Neuronal stem cell (in vitro differentiated cells): ENCODE measurements around the gene DCT.
A peak's percentile ranks its signal among the peaks of the same experiment; 100 is the strongest.

Experiments
- DNase-seq: peaks from one replicate; pipeline ENCODE4 v3.0.0-alpha.2; 2013; ENCODE audit warnings: low spot score
- H2AFZ ChIP-seq: one replicate; pipeline ENCODE4 v1.6.1; 2013; ENCODE audit warnings: mild to moderate bottlenecking, low read length, inconsistent platforms
- H2AK5ac ChIP-seq: 2 replicates; pipeline ENCODE4 v1.6.1; 2013; ENCODE audit warnings: low read depth, mild to moderate bottlenecking, inconsistent platforms, low read length, moderate library complexity, mixed read lengths
- H2BK120ac ChIP-seq: 2 replicates; pipeline ENCODE4 v1.6.1; 2013; ENCODE audit warnings: low read depth, mild to moderate bottlenecking, inconsistent platforms, low read length, moderate library complexity, mixed read lengths
- H2BK12ac ChIP-seq: one replicate; pipeline ENCODE4 v1.6.1; 2013; ENCODE audit warnings: low read length, inconsistent platforms
- H2BK15ac ChIP-seq: 2 replicates; pipeline ENCODE4 v1.6.1; 2013; ENCODE audit warnings: mild to moderate bottlenecking, low read length, inconsistent platforms, mixed read lengths
- H2BK5ac ChIP-seq: one replicate; pipeline ENCODE4 v1.6.1; 2013; ENCODE audit warnings: inconsistent platforms, mild to moderate bottlenecking, low read length, moderate library complexity
- H3K14ac ChIP-seq: one replicate; pipeline ENCODE4 v1.6.1; 2013; ENCODE audit warnings: low read length, inconsistent platforms
- H3K18ac ChIP-seq: 2 replicates; pipeline ENCODE4 v1.6.1; 2013; ENCODE audit warnings: low read length, inconsistent platforms
- H3K23ac ChIP-seq: 2 replicates; pipeline ENCODE4 v1.6.1; 2013; ENCODE audit warnings: low read depth, mild to moderate bottlenecking, mixed read lengths, low read length, inconsistent platforms; ENCODE audit not compliant: poor library complexity
- H3K27ac ChIP-seq: replicated peaks from 3 replicates; pipeline ENCODE4 v1.5.1; 2013; ENCODE audit warnings: low read length, inconsistent platforms
- H3K27me3 ChIP-seq, 3 experiments: 2 replicates each; pipeline ENCODE4 v1.6.1; 2013; ENCODE audit warnings: low read length in 3 of 3, mild to moderate bottlenecking in 2 of 3, inconsistent platforms in 1 of 3, low read depth in 1 of 3, mixed read lengths in 1 of 3, moderate library complexity in 1 of 3; ENCODE audit not compliant: control insufficient read depth in 3 of 3, insufficient read depth in 3 of 3
- H3K36me3 ChIP-seq, 2 donors: replicated peaks in 1 of 2; 2 replicates each; pipeline ENCODE4 v1.6.1; 2013; ENCODE audit warnings: low read length in 2 of 2; ENCODE audit not compliant: control insufficient read depth in 2 of 2, insufficient read depth in 2 of 2
- H3K4ac ChIP-seq: 2 replicates; pipeline ENCODE4 v1.6.1; 2013; ENCODE audit warnings: inconsistent platforms, mild to moderate bottlenecking, low read length, moderate library complexity
- H3K4me1 ChIP-seq, 2 donors: 1 replicate in 1 of 2; 2 replicates in 1 of 2; pipeline ENCODE4 v1.6.1; 2013; ENCODE audit warnings: low read length in 2 of 2, low read depth in 1 of 2; ENCODE audit not compliant: control insufficient read depth in 2 of 2, insufficient read depth in 1 of 2
- H3K4me2 ChIP-seq: one replicate; pipeline ENCODE4 v1.6.1; 2013; ENCODE audit warnings: mild to moderate bottlenecking, low read length, inconsistent platforms; ENCODE audit not compliant: insufficient read depth, poor library complexity, severe bottlenecking
- H3K4me3 ChIP-seq, 2 donors: 2 replicates each; pipeline ENCODE4 v1.5.1; 2013; ENCODE audit warnings: low read length in 2 of 2, mild to moderate bottlenecking in 2 of 2, inconsistent platforms in 1 of 2, moderate library complexity in 1 of 2
- H3K79me1 ChIP-seq: one replicate; pipeline ENCODE4 v1.6.1; 2013; ENCODE audit warnings: low read depth, mild to moderate bottlenecking, inconsistent platforms, low read length, moderate library complexity
- H3K9ac ChIP-seq: one replicate; pipeline ENCODE4 v1.6.1; 2013; ENCODE audit warnings: mild to moderate bottlenecking, low read depth, low read length, inconsistent platforms; ENCODE audit not compliant: poor library complexity
- H3K9me3 ChIP-seq, 2 donors: replicated peaks in 1 of 2; 2 replicates each; pipeline versions ENCODE3 to v1.6.1; 2013; ENCODE audit warnings: low read length in 2 of 2, mild to moderate bottlenecking in 2 of 2, inconsistent platforms in 1 of 2, low read depth in 1 of 2, mixed read lengths in 1 of 2, moderate library complexity in 1 of 2; ENCODE audit not compliant: control insufficient read depth in 2 of 2, insufficient read depth in 1 of 2
- H4K8ac ChIP-seq: one replicate; pipeline ENCODE4 v1.6.1; 2013; ENCODE audit warnings: low read depth, mild to moderate bottlenecking, inconsistent platforms, low read length, moderate library complexity
- H4K91ac ChIP-seq: one replicate; pipeline ENCODE4 v1.6.1; 2013; ENCODE audit warnings: low read length, low read depth, mild to moderate bottlenecking, inconsistent platforms; ENCODE audit not compliant: poor library complexity
- WGBS, 2 donors: extraction: QIAGEN DNeasy Blood & Tissue Kit; methylation state at CpG; one replicate each; pipeline ENCODE4 v1.1.7; 2013; ENCODE audit warnings: missing lambda C conversion rate in 2 of 2, mixed read lengths in 1 of 2; ENCODE audit not compliant: insufficient read length in 2 of 2, insufficient replicate concordance in 1 of 2; ENCODE audit errors: extremely low coverage in 2 of 2; 5-methylcytosine and 5-hydroxymethylcytosine counted together

Gene DCT

GRCh38 chr13:94419925-94420305, 59.6 kb downstream of the DCT start:
- Histone ChIP-seq H3K4me1 (peaks cover 0 to 4% of the 10 kb centered on the region in 2 donors), H3K14ac (no peak overlapping the region), H3K27me3 (no peaks in the 10 kb centered on the region), H2AK5ac (no peak overlapping the region), H2AFZ (no peak overlapping the region), H2BK120ac (no peak overlapping the region), H3K4me2 (no peak overlapping the region), H3K9ac (no peak overlapping the region), H3K79me1 (no peaks in the 10 kb centered on the region), H3K4me3 (no peak overlapping the region), H3K27ac (no peak overlapping the region), H3K23ac (no peak overlapping the region), H2BK5ac (no peak overlapping the region), H3K18ac (no peak overlapping the region), H4K91ac (no peak overlapping the region), H3K4ac (no peak overlapping the region), H3K9me3 (peaks cover 3 to 4% of the 10 kb centered on the region in 2 donors), H3K36me3 (no peaks in the 10 kb centered on the region), H2BK15ac (no peak overlapping the region), H2BK12ac (no peak overlapping the region), H4K8ac (no peak overlapping the region)
- DNase-seq = no peak
- WGBS, 2 donors = no CpG with 5 or more reads among the region's 1 CpG

GRCh38 chr13:94419304-94419924, 60.1 kb downstream of the DCT start:
- no peak overlapping the region for H3K27ac ChIP-seq
- no peak overlapping the region for H3K18ac ChIP-seq
- peaks cover 3 to 4% of the 10 kb centered on the region in 2 donors for H3K9me3 ChIP-seq
- H3K4me3 ChIP-seq = no peak overlapping the region
- H3K36me3 ChIP-seq = no peaks in the 10 kb centered on the region
- H2AK5ac ChIP-seq = no peak overlapping the region
- DNase-seq = no peak
- H4K8ac ChIP-seq = no peak overlapping the region
- H2BK12ac ChIP-seq = no peak overlapping the region
- WGBS, 2 donors = no CpG with 5 or more reads among the region's 1 CpG
- peaks cover 0 to 4% of the 10 kb centered on the region in 2 donors for H3K4me1 ChIP-seq
- H3K4ac ChIP-seq = no peak overlapping the region
- no peaks in the 10 kb centered on the region for H3K27me3 ChIP-seq
- no peak overlapping the region for H3K14ac ChIP-seq
- no peaks in the 10 kb centered on the region for H3K79me1 ChIP-seq
- no peak overlapping the region for H3K9ac ChIP-seq
- no peak overlapping the region for H2BK15ac ChIP-seq
- no peak overlapping the region for H3K4me2 ChIP-seq
- no peak overlapping the region for H2BK5ac ChIP-seq
- no peak overlapping the region for H2BK120ac ChIP-seq
- H4K91ac ChIP-seq = no peak overlapping the region
- H2AFZ ChIP-seq = no peak overlapping the region
- no peak overlapping the region for H3K23ac ChIP-seq

GRCh38 chr13:94417294-94417693, 62.2 kb downstream of the DCT start:
- H3K36me3 ChIP-seq = no peaks in the 10 kb centered on the region
- H2AFZ ChIP-seq = no peak overlapping the region
- no peaks in the 10 kb centered on the region for H3K79me1 ChIP-seq
- DNase-seq = no peak
- H2AK5ac ChIP-seq = no peak overlapping the region
- H4K8ac ChIP-seq = no peak overlapping the region
- no peak overlapping the region for H3K14ac ChIP-seq
- no peak overlapping the region for H4K91ac ChIP-seq
- H3K27ac ChIP-seq = no peak overlapping the region
- no peak overlapping the region for H2BK120ac ChIP-seq
- H3K23ac ChIP-seq = no peak overlapping the region
- peaks cover 0 to 4% of the 10 kb centered on the region in 2 donors for H3K4me1 ChIP-seq
- no peak overlapping the region for H3K4me3 ChIP-seq
- no peaks in the 10 kb centered on the region for H3K27me3 ChIP-seq
- no peak overlapping the region for H3K4me2 ChIP-seq
- H2BK12ac ChIP-seq = no peak overlapping the region
- H3K9me3 ChIP-seq = peaks cover 3 to 4% of the 10 kb centered on the region in 2 donors
- no peak overlapping the region for H3K9ac ChIP-seq
- H2BK15ac ChIP-seq = no peak overlapping the region
- no peak overlapping the region for H3K4ac ChIP-seq
- H3K18ac ChIP-seq = no peak overlapping the region
- H2BK5ac ChIP-seq = no peak overlapping the region

- H2AFZ ChIP-seq = no peak overlapping the region
- H2BK5ac ChIP-seq = no peak overlapping the region
- no peak overlapping the region for H3K23ac ChIP-seq
- no peak overlapping the region for H4K91ac ChIP-seq
- no peak overlapping the region for H3K9ac ChIP-seq
- no peak overlapping the region for H2BK15ac ChIP-seq
- H3K4me2 ChIP-seq = no peak overlapping the region
- peak; percentile 40 for DNase-seq
- H3K4ac ChIP-seq = no peak overlapping the region
- no peak overlapping the region for H4K8ac ChIP-seq
- H3K14ac ChIP-seq = no peak overlapping the region
- H3K36me3 ChIP-seq = no peaks in the 10 kb centered on the region
- H3K79me1 ChIP-seq = no peaks in the 10 kb centered on the region
- WGBS, 2 donors = no CpG with 5 or more reads among the region's 7 CpGs
- no peak overlapping the region for H3K4me3 ChIP-seq
- no peak overlapping the region for H2BK12ac ChIP-seq
- H2BK120ac ChIP-seq = no peak overlapping the region
- H2AK5ac ChIP-seq = no peak overlapping the region
- no peaks in the 10 kb centered on the region for H3K27me3 ChIP-seq
- no peak overlapping the region for H3K27ac ChIP-seq
- peaks cover 0 to 4% of the 10 kb centered on the region in 2 donors for H3K4me1 ChIP-seq
- H3K9me3 ChIP-seq = peaks cover 3 to 4% of the 10 kb centered on the region in 2 donors
- peak overlapping the region; percentile 0 for H3K18ac ChIP-seq
These were observed 62.9 kb downstream of the DCT start for GRCh38 chr13:94416454-94417080.
